Endothelial cell of umbilical vein (primary cell): ENCODE measurements around the gene ACSL6. TPM values are rescaled to one million over a fixed set of nuclear protein-coding genes. Genes with fewer than 3 reads are reported as not detected.

Experiments used
- BruUV-seq: library from RNA; stranded (reverse); fragments of 400-500 nt; replicated peaks from 2 replicates; lab custom pipeline; 2021; lab: Mats Ljungman, UMichigan
- CTCF ChIA-PET: fragments of 300-600, 350-600 bp; sonication (Branson Sonifier 250); formaldehyde crosslinking; loops from one replicate; lab custom pipeline; 2021; ENCODE audit warnings: antibody characterized with exemption, inconsistent platforms; lab: Charles Lee
- POLR2A ChIA-PET: fragments of 300-600, 350-600 bp; sonication (Branson Sonifier 250); formaldehyde crosslinking; loops from one replicate; lab custom pipeline; 2021; ENCODE audit warnings: antibody characterized with exemption, inconsistent platforms; lab: Charles Lee
- DNase-seq: peaks from one replicate; pipeline ENCODE4 v3.0.0-alpha.2; 2011; ENCODE audit warnings: low read depth, low spot score
- FAIRE-seq: peaks from 2 replicates; lab custom pipeline; 2011; peaks lifted over from hg19 to GRCh38; lab: Jason Lieb, UNC
- H2AFZ ChIP-seq: 2 replicates; pipeline ENCODE4 v1.6.0; 2012; ENCODE audit warnings: low read depth, low read length, control low read depth, inconsistent platforms
- H3K27ac ChIP-seq: 2 replicates; pipeline ENCODE4 v1.5.1; 2011; ENCODE audit warnings: low read depth, mild to moderate bottlenecking, control low read depth, low read length, moderate library complexity; ENCODE audit not compliant: insufficient read depth
- H3K27me3 ChIP-seq, 2 experiments: 2 replicates each; pipeline versions ENCODE4 v1.6.0 to v1.6.1; 2011; ENCODE audit warnings: low read length in 2 of 2, mixed read lengths in 1 of 2; ENCODE audit not compliant: control insufficient read depth in 2 of 2, insufficient read depth in 2 of 2
- H3K36me3 ChIP-seq, 2 experiments: 2 replicates in 1 of 2; 3 replicates in 1 of 2; pipeline ENCODE4 v1.5.1; 2011; ENCODE audit warnings: low read length in 2 of 2, mild to moderate bottlenecking in 1 of 2, moderate library complexity in 1 of 2; ENCODE audit not compliant: control insufficient read depth in 2 of 2, insufficient read depth in 2 of 2; ENCODE audit errors: extremely low read depth in 1 of 2
- H3K4me1 ChIP-seq: 3 replicates; pipeline ENCODE4 v1.5.1; 2011; ENCODE audit warnings: mild to moderate bottlenecking, low read length; ENCODE audit not compliant: control insufficient read depth, insufficient read depth; ENCODE audit errors: extremely low read depth
- H3K4me2 ChIP-seq: 2 replicates; pipeline ENCODE4 v1.6.1; 2011; ENCODE audit warnings: low read length, control low read depth, mixed read lengths; ENCODE audit not compliant: insufficient read depth
- H3K4me3 ChIP-seq, 3 experiments: fragments of 200-600 bp in 1 of 3; sonication (generic), shearing (Covaris generic) in 1 of 3; replicated peaks in 1 of 3; 2 replicates each; pipeline ENCODE4 v1.5.1; 2011 to 2016; ENCODE audit warnings: control low read depth in 3 of 3, low read length in 3 of 3, mild to moderate bottlenecking in 2 of 3, inconsistent platforms in 1 of 3, low read depth in 1 of 3, moderate library complexity in 1 of 3; ENCODE audit not compliant: insufficient read depth in 1 of 3
- H3K79me2 ChIP-seq: 2 replicates; pipeline ENCODE4 v1.6.0; 2012; ENCODE audit warnings: low read length, inconsistent platforms; ENCODE audit not compliant: control insufficient read depth, insufficient read depth
- H3K9ac ChIP-seq: replicated peaks from 2 replicates; pipeline ENCODE3; 2011; ENCODE audit warnings: low read length, control low read depth; ENCODE audit not compliant: insufficient read depth; ENCODE audit errors: extremely low read depth
- H3K9me1 ChIP-seq: replicated peaks from 3 replicates; pipeline ENCODE4 v1.6.0; 2011; ENCODE audit warnings: mild to moderate bottlenecking, low read length; ENCODE audit not compliant: control insufficient read depth, insufficient read depth; ENCODE audit errors: extremely low read depth
- H3K9me3 ChIP-seq: replicated peaks from 2 replicates; pipeline ENCODE4 v1.5.1; 2012; ENCODE audit warnings: low read length, inconsistent platforms; ENCODE audit not compliant: control insufficient read depth, insufficient read depth
- H4K20me1 ChIP-seq: replicated peaks from 2 replicates; pipeline ENCODE3; 2011; ENCODE audit warnings: mild to moderate bottlenecking, low read length; ENCODE audit not compliant: control insufficient read depth, insufficient read depth; ENCODE audit errors: extremely low read depth
- CTCF ChIP-seq, 2 donors: IDR thresholded peaks; 1 replicate in 1 of 2; 2 replicates in 1 of 2; pipeline ENCODE4 v1.5.1; 2011; ENCODE audit warnings: low read length in 2 of 2, mild to moderate bottlenecking in 2 of 2, moderate library complexity in 2 of 2, control low read depth in 1 of 2, inconsistent platforms in 1 of 2, low read depth in 1 of 2; ENCODE audit not compliant: insufficient read depth in 1 of 2; ENCODE audit errors: extremely low read depth in 1 of 2
- EZH2 ChIP-seq: IDR thresholded peaks from 2 replicates; pipeline ENCODE4 v1.6.1; 2012; ENCODE audit warnings: borderline replicate concordance, low read depth, mild to moderate bottlenecking, moderate library complexity, low read length, inconsistent platforms; ENCODE audit not compliant: severe bottlenecking
- FOS ChIP-seq: IDR thresholded peaks from 2 replicates; pipeline ENCODE4 v1.6.1; 2011; ENCODE audit warnings: mild to moderate bottlenecking, low read length, moderate library complexity, borderline replicate concordance; ENCODE audit not compliant: insufficient read depth
- GATA2 ChIP-seq: IDR thresholded peaks from 2 replicates; pipeline ENCODE4 v1.7.0; 2011; ENCODE audit warnings: low read depth, mild to moderate bottlenecking, moderate library complexity, mixed read lengths, low read length; ENCODE audit not compliant: insufficient read length, insufficient read depth
- JUN ChIP-seq: IDR thresholded peaks from 2 replicates; pipeline ENCODE4 v1.6.1; 2011; ENCODE audit warnings: borderline replicate concordance, low read depth; ENCODE audit not compliant: insufficient read length, insufficient read depth
- MAX ChIP-seq: IDR thresholded peaks from 2 replicates; pipeline ENCODE4 v1.6.1; 2011; ENCODE audit not compliant: insufficient read depth, insufficient read length
- MYC ChIP-seq: IDR thresholded peaks from one replicate; pipeline ENCODE4 v1.6.1; 2011; ENCODE audit warnings: mild to moderate bottlenecking, low read depth, low read length
- POLR2A ChIP-seq: IDR thresholded peaks from 2 replicates; pipeline ENCODE4 v1.6.1; 2012; ENCODE audit warnings: low read depth, mild to moderate bottlenecking, control low read depth, low read length
- POLR2AphosphoS5 ChIP-seq: IDR thresholded peaks from 2 replicates; pipeline ENCODE4 v1.6.1; 2012; ENCODE audit warnings: low read depth, mild to moderate bottlenecking, control low read depth, low read length, moderate library complexity; ENCODE audit not compliant: insufficient read depth
- dilution Hi-C: fragments of 300-500 bp; cut with MboI; formaldehyde crosslinking; loops from one replicate; pipeline ENCODE4 v1.15.0; 2019; ENCODE audit warnings: low sequenced_read_pairs; ENCODE audit not compliant: extremely low pct_ligation_motif_present
- intact Hi-C: fragments of 100-400 bp; cut with micrococcal nuclease; formaldehyde crosslinking; loops from one replicate; pipeline ENCODE4 v1.10.0; 2022
- polyA plus RNA-seq, 4 experiments: library from polyadenylated mRNA; depleted of rRNA in 3 of 4; stranded (reverse) in 3 of 4; unstranded in 1 of 4; fragments of >200 nt; gene quantifications; 2 replicates each; pipeline versions ENCODE4 v1.2.1 to v1.2.3, GENCODE V29; 2011 to 2012; ENCODE audit warnings: missing spikeins in 1 of 4
- total RNA-seq: library from RNA; stranded (reverse); gene quantifications from 2 replicates; pipeline ENCODE4 v1.2.3, GENCODE V29; 2021

The ACSL6 gene
- total and polyA plus RNA-seq, 2 donors (not counting 3 experiments of a cell fraction or from before 2014, with no cell fraction given), result not detected

DNA sequence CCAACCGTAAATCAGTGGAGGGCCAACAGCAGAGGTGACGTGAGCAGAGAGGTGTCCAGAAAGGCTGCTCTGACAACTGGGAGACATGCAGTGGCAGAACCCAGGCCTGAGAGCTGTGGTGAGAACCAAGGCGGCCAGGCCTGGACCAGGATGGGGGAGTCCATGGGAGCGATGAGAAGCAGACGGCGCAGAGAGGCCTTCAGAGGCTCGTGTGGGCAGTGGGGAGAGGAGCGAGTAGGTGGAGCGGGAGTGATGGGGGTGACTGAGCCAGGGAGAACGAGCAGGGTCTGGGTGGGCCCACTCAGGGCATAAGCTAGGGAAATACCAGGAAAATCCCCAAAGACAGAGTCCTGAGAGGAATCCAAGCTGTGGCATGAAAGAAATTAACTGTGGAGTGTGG lies 41.1 kb upstream of the ACSL6 start:
- Histone ChIP-seq H3K27me3 (peaks cover 0 to 3% of the 10 kb centered on the region in 2 experiments), H3K9me3 (no peaks in the 10 kb centered on the region), H4K20me1 (no peaks in the 10 kb centered on the region), H3K9ac (no peak overlapping the region), H3K79me2 (no peaks in the 10 kb centered on the region), H3K4me1 (no peaks in the 10 kb centered on the region), H3K9me1 (no peaks in the 10 kb centered on the region), H3K4me3 (no peak overlapping the region), H3K4me2 (no peak overlapping the region), H3K36me3 (no peaks in the 10 kb centered on the region), H3K27ac (no peak overlapping the region), H2AFZ (no peak overlapping the region)
- dilution Hi-C loops (no loop called here), intact Hi-C loops (no loop called here)
- DNase-seq (no peak), FAIRE-seq (no peak)
- BruUV-seq, result no TSS peak
- CTCF ChIA-PET, result interaction anchor here (1.1 kb wide), 1 partner anchor 10 kb away, joined by 5 read pairs; no protein-coding TSS in a partner anchor
- POLR2A ChIA-PET, result no interaction called here
- TF ChIP-seq MYC, result no peak
- TF ChIP-seq EZH2, result no peak
- TF ChIP-seq JUN, result no peak
- TF ChIP-seq MAX, result no peak
- TF ChIP-seq FOS, result no peak
- TF ChIP-seq POLR2A, result no peak

DNA sequence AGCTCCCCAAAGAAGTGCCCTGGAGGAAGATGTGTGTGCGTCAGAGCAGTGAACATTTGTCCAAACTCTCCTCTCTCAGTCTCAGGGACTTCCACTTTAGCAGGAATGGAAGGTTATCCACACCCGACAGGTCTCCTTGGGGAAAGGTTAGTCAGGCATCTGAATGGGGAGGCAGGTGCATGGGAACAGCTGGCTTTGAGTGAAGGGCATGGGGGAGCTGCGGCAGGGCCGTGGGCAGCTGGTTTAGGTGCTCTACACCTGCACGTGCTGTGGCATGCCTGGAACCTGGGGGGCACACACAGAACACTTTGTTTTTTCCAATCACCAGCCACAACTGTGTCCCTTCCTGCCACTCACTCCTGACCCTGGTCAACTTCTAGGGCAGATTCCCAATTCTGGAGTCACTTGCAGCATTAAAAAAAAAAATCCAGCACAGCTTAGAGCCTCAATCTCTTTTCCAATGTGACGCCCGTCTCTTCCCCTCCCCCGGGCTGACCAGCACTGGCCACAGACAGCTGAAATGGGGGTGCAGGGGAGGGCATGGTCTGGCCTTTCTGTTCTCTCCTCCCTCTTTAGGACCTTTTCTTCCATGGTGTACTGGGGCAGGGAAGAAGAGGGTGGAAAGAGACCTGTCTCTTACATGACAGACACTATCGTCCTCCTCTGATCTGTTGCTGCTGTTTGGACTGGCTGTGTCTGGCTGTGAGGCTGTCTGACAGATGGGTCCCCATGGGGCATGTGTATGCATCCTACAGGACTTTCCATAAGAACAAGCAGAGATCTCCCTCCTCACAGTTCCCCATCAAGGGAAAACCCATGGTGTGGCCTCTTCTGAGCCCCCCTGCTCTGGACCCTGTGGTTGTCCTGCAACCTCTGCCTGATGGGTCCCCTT lies 39.4 kb upstream of the ACSL6 start:
- ChIA-PET POLR2A (no interaction called here), CTCF (no interaction called here)
- Histone ChIP-seq H3K79me2 (no peaks in the 10 kb centered on the region), H3K4me2 (no peak overlapping the region), H3K27ac (no peak overlapping the region), H3K27me3 (peaks cover 0 to 2% of the 10 kb centered on the region in 2 experiments), H3K36me3 (no peaks in the 10 kb centered on the region), H3K9me3 (no peaks in the 10 kb centered on the region), H3K4me3 (no peak overlapping the region), H3K4me1 (no peaks in the 10 kb centered on the region), H2AFZ (no peak overlapping the region), H3K9me1 (no peaks in the 10 kb centered on the region), H3K9ac (no peak overlapping the region), H4K20me1 (no peaks in the 10 kb centered on the region)
- dilution Hi-C loops (no loop called here), intact Hi-C loops (no loop called here)
- DNase-seq, result no peak
- no peak for FAIRE-seq
- BruUV-seq, result no TSS peak
- TF ChIP-seq GATA2 (no peak), FOS (no peak), MAX (no peak), POLR2AphosphoS5 (no peak), MYC (no peak), POLR2A (no peak), CTCF (IDR thresholded peaks at IDR 0.05; ENCODE audit: extremely low read depth in 1 of 2, insufficient read depth in 1 of 2, low read depth in 1 of 2, low read length in 2 of 2) (no peak), JUN (no peak), EZH2 (no peak)
